Nephron progenitor cell (in vitro differentiated cells): ENCODE results near the gene PRDM16.

ENCODE experiments used
- DNase-seq: peaks from one replicate; pipeline ENCODE4 v3.0.0; 2021
- H3K27ac Mint-ChIP-seq: 2 replicates; pipeline ENCODE4 v1.8.0; 2021; ENCODE audit warnings: mild to moderate bottlenecking, moderate library complexity, mixed read lengths
- H3K27me3 Mint-ChIP-seq: 2 replicates; pipeline ENCODE4 v1.8.0; 2021; ENCODE audit warnings: mild to moderate bottlenecking, low read depth, mixed read lengths; ENCODE audit not compliant: poor library complexity
- H3K36me3 Mint-ChIP-seq: 2 replicates; pipeline ENCODE4 v1.8.0; 2021; ENCODE audit warnings: low read depth, mixed read lengths
- H3K4me1 Mint-ChIP-seq: 2 replicates; pipeline ENCODE4 v1.8.0; 2021; ENCODE audit warnings: mixed read lengths
- H3K4me3 Mint-ChIP-seq: 2 replicates; pipeline ENCODE4 v1.8.0; 2021; ENCODE audit warnings: mild to moderate bottlenecking, moderate library complexity, mixed read lengths
- H3K9me3 Mint-ChIP-seq: 2 replicates; pipeline ENCODE4 v1.8.0; 2021; ENCODE audit warnings: mild to moderate bottlenecking, moderate library complexity, mixed read lengths
- TF ChIP-seq, protein P1 (sequence below): fragments of 200-600 bp; sonication (generic); IDR thresholded peaks from 2 replicates; pipeline ENCODE4 v1.5.0; 2021; ENCODE audit warnings: antibody characterized with exemption

PRDM16 gene

GRCh38 chr1:3259020-3259419 is 190.0 kb downstream of the PRDM16 start:
- TF ChIP-seq, protein P1, sequence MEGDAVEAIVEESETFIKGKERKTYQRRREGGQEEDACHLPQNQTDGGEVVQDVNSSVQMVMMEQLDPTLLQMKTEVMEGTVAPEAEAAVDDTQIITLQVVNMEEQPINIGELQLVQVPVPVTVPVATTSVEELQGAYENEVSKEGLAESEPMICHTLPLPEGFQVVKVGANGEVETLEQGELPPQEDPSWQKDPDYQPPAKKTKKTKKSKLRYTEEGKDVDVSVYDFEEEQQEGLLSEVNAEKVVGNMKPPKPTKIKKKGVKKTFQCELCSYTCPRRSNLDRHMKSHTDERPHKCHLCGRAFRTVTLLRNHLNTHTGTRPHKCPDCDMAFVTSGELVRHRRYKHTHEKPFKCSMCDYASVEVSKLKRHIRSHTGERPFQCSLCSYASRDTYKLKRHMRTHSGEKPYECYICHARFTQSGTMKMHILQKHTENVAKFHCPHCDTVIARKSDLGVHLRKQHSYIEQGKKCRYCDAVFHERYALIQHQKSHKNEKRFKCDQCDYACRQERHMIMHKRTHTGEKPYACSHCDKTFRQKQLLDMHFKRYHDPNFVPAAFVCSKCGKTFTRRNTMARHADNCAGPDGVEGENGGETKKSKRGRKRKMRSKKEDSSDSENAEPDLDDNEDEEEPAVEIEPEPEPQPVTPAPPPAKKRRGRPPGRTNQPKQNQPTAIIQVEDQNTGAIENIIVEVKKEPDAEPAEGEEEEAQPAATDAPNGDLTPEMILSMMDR = no peak

GRCh38 chr1:3261007-3261968 is 192.3 kb downstream of the PRDM16 start:
- no peak overlapping the region for H3K4me3 Mint-ChIP-seq
- H3K27ac Mint-ChIP-seq = no peak overlapping the region
- H3K36me3 Mint-ChIP-seq = no peaks in the 10 kb centered on the region
- H3K4me1 Mint-ChIP-seq = peaks cover 18% of the 10 kb centered on the region
- H3K27me3 Mint-ChIP-seq = peaks cover 82% of the 10 kb centered on the region
- no peak for DNase-seq
- peaks cover 9% of the 10 kb centered on the region for H3K9me3 Mint-ChIP-seq
- TF ChIP-seq, protein P1 = no peak

More at GRCh38 chr1:3259020-3259419, 190.0 kb downstream of the PRDM16 start:
- peaks cover 11% of the 10 kb centered on the region for H3K9me3 Mint-ChIP-seq
- no peaks in the 10 kb centered on the region for H3K36me3 Mint-ChIP-seq
- H3K4me3 Mint-ChIP-seq = no peak overlapping the region
- H3K27ac Mint-ChIP-seq = no peak overlapping the region
- no peaks in the 10 kb centered on the region for H3K4me1 Mint-ChIP-seq
- peaks cover 76% of the 10 kb centered on the region for H3K27me3 Mint-ChIP-seq
- no peak for DNase-seq

DNA sequence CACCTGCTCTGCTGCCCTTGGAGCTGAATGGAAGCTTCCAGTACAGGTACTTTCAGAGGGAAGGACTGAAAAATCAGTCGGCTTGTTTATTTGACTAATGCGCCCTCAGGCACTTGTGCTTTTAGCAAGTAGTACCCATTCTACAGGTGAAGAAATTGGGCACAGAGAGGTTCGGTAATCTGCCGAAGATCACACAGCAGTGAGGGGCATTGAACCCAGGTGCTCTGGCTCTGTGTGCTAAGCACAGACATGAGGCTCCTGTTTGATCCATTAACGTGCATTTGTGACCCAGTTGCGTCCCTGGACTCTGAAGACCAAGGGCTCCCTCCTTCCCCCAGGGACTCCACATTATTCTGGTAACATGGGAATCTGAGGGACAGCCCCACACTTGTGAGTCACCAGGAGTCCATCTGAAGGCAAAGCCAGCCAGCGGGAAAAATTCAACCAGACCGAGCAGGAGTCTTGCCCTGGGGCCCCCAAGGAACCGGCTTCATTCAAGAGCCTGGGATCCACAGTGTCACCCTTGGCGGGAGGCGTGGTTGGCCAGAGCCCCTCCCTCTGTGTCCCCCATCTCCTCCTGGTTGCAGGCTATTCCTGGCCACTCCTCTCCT is 193.1 kb downstream of the PRDM16 start:
- Mint-ChIP-seq H3K9me3 (peaks cover 9% of the 10 kb centered on the region), H3K4me3 (no peak overlapping the region), H3K27me3 (peaks cover 82% of the 10 kb centered on the region), H3K4me1 (peaks cover 22% of the 10 kb centered on the region), H3K36me3 (no peaks in the 10 kb centered on the region), H3K27ac (no peak overlapping the region)
- DNase-seq = no peak
- TF ChIP-seq, protein P1 = no peak

GRCh38 chr1:3262681-3263286 is 193.8 kb downstream of the PRDM16 start:
- H3K4me3 Mint-ChIP-seq = no peak overlapping the region
- TF ChIP-seq, protein P1 = no peak
- no peak overlapping the region for H3K27ac Mint-ChIP-seq
- H3K36me3 Mint-ChIP-seq = no peaks in the 10 kb centered on the region
- H3K27me3 Mint-ChIP-seq = peaks cover 83% of the 10 kb centered on the region
- peaks cover 24% of the 10 kb centered on the region for H3K4me1 Mint-ChIP-seq
- peaks cover 5% of the 10 kb centered on the region for H3K9me3 Mint-ChIP-seq
- DNase-seq = no peak

- Mint-ChIP-seq H3K27me3 (peaks cover 79% of the 10 kb centered on the region), H3K27ac (no peak overlapping the region), H3K4me1 (peaks cover 24% of the 10 kb centered on the region), H3K9me3 (peaks cover 5% of the 10 kb centered on the region), H3K36me3 (no peaks in the 10 kb centered on the region), H3K4me3 (no peak overlapping the region)
- DNase-seq = no peak
- TF ChIP-seq, protein P1 = no peak
These were observed 194.8 kb downstream of the PRDM16 start for GRCh38 chr1:3263790-3264189.
